OCI-LY1 (cell line): ENCODE measurements around the gene AQP12B.

Experiments used
- H2AFZ ChIP-seq: fragments of 200-600 bp; sonication (generic), shearing (Covaris generic); 2 replicates; pipeline ENCODE4 v1.6.0; 2014; ENCODE audit warnings: antibody characterized with exemption, mild to moderate bottlenecking, low read length
- H3F3A ChIP-seq: fragments of 200-600 bp; sonication (generic), shearing (Covaris generic); 2 replicates; pipeline ENCODE4 v1.6.0; 2014; ENCODE audit warnings: mild to moderate bottlenecking, antibody characterized with exemption, low read length, moderate library complexity; ENCODE audit not compliant: insufficient read depth
- H3K27ac ChIP-seq: fragments of 200-600 bp; sonication (generic); 2 replicates; pipeline ENCODE4 v1.5.1; 2014; ENCODE audit warnings: low read length, mixed run types, mild to moderate bottlenecking, low read depth; ENCODE audit not compliant: poor library complexity, severe bottlenecking
- H3K27me3 ChIP-seq: fragments of 200-600 bp; sonication (generic); 2 replicates; pipeline ENCODE4 v1.6.0; 2014; ENCODE audit warnings: antibody characterized with exemption, mild to moderate bottlenecking, low read length, moderate library complexity; ENCODE audit not compliant: insufficient read depth
- H3K36me3 ChIP-seq: fragments of 200-600 bp; sonication (generic); 2 replicates; pipeline ENCODE4 v1.6.1; 2014; ENCODE audit warnings: mild to moderate bottlenecking, antibody characterized with exemption, low read length, moderate library complexity, mixed read lengths; ENCODE audit not compliant: insufficient read depth
- H3K4me1 ChIP-seq: fragments of 200-600 bp; sonication (generic); 2 replicates; pipeline ENCODE4 v1.5.1; 2014; ENCODE audit warnings: mild to moderate bottlenecking, low read length, moderate library complexity; ENCODE audit not compliant: insufficient read depth, severe bottlenecking
- H3K4me2 ChIP-seq: fragments of 200-600 bp; sonication (generic), shearing (Covaris generic); 2 replicates; pipeline ENCODE4 v1.6.1; 2014; ENCODE audit warnings: low read length
- H3K4me3 ChIP-seq: fragments of 200-600 bp; sonication (generic); 2 replicates; pipeline ENCODE4 v1.5.1; 2014; ENCODE audit warnings: low read length, low read depth, mild to moderate bottlenecking, mixed read lengths; ENCODE audit not compliant: poor library complexity, severe bottlenecking
- H3K79me2 ChIP-seq: fragments of 200-600 bp; shearing (Covaris generic); 2 replicates; pipeline ENCODE4 v1.6.1; 2016; ENCODE audit warnings: mixed run types, low read length, mixed read lengths; ENCODE audit not compliant: insufficient read depth
- H3K9ac ChIP-seq: fragments of 200-600 bp; sonication (generic), shearing (Covaris generic); 2 replicates; pipeline ENCODE4 v1.6.1; 2014; ENCODE audit warnings: mild to moderate bottlenecking, low read length, mixed read lengths
- H3K9me2 ChIP-seq: fragments of 200-600 bp; sonication (generic), shearing (Covaris generic); 2 replicates; pipeline ENCODE4 v1.6.1; 2014; ENCODE audit warnings: low read depth, mild to moderate bottlenecking, low read length, mixed read lengths
- H3K9me3 ChIP-seq: fragments of 200-600 bp; shearing (Covaris generic); 2 replicates; pipeline ENCODE4 v1.6.1; 2014; ENCODE audit warnings: low read length, mixed read lengths
- H4K20me1 ChIP-seq: fragments of 200-600 bp; sonication (generic), shearing (Covaris generic); 2 replicates; pipeline ENCODE4 v1.6.0; 2016; ENCODE audit warnings: mild to moderate bottlenecking, low read length; ENCODE audit not compliant: insufficient read depth
- CTCF ChIP-seq: fragments of 200-600 bp; sonication (generic), shearing (Covaris generic); IDR thresholded peaks from 2 replicates; pipeline ENCODE4 v1.5.1; 2017; ENCODE audit warnings: mild to moderate bottlenecking, antibody characterized with exemption, low read length, moderate library complexity, mixed read lengths
- EZH2 ChIP-seq: fragments of 200-600 bp; sonication (generic), shearing (Covaris generic); IDR thresholded peaks from 2 replicates; pipeline ENCODE4 v1.8.0; 2017; ENCODE audit warnings: borderline replicate concordance, mixed run types, mild to moderate bottlenecking, antibody characterized with exemption, low read length, moderate library complexity, mixed read lengths

AQP12B gene

GRCh38 chr2:240716130-240716798, 33.6 kb upstream of the AQP12B start:
- Histone ChIP-seq H3K4me2 (no peak overlapping the region), H2AFZ (no peak overlapping the region), H3K9me2 (no peaks in the 10 kb centered on the region), H3K4me1 (no peaks in the 10 kb centered on the region), H3K9me3 (no peaks in the 10 kb centered on the region), H3K36me3 (no peaks in the 10 kb centered on the region), H3K27ac (no peak overlapping the region), H3K9ac (no peak overlapping the region), H3K79me2 (no peaks in the 10 kb centered on the region), H3F3A (no peaks in the 10 kb centered on the region), H3K4me3 (no peak overlapping the region), H4K20me1 (no peaks in the 10 kb centered on the region), H3K27me3 (0 out of 2 replicates have a peak, but pooled peaks cover 4% of the 10 kb centered on the region)
- no peak for TF ChIP-seq CTCF
- TF ChIP-seq EZH2: no peak

DNA sequence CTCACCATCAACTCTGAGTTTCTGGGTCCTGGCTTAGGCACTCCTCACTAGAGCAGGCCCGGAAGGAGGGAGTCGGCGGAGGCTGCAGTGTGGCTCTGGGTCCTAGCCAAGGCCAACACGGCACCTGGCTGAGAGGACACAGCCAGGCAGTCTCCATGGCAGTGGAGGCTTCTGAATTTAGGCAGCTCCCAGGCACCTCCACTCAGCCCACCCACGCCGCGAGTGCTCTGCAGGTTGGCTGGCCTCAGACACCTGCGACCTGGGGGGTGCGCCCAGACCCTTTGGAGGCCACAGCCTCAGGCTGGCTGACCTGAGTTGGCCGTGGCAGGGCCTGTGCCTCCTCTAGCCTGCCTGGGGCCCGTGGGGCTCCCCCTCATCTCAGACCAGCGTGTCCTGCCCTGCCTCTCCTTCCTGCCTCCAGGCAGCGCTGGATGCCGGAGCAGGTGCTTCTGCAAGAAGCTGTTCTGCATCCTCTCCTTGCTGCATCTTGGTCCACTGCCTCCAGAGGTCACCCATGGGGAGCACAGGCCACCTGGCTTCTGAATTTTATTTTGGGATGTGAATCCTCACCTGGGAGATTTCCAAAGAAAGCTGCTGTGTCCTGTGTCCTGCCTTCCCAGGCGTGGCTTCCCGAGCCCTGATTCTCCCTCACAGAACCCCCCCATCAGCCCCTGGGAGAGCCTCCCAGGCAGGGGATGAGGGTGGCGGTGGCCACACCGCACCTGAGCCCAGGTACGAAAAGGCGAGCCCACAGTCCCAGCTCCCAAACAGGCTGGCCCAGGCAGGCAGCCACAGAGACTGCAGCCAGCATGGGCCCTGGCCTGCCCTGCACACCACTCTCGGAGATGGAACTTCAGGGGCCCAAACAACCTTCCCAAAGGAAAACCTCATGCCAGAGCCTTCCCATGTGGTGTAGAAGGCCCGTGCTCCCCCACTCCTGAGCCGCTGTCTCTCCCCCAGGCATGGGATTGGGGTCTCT, 32.4 kb upstream of the AQP12B start:
- Histone ChIP-seq H4K20me1 (no peaks in the 10 kb centered on the region), H2AFZ (no peak overlapping the region), H3K27me3 (0 out of 2 replicates have a peak, but pooled peaks cover 4% of the 10 kb centered on the region), H3K9me2 (no peaks in the 10 kb centered on the region), H3K4me2 (no peak overlapping the region), H3K4me1 (no peaks in the 10 kb centered on the region), H3K79me2 (no peaks in the 10 kb centered on the region), H3K9ac (no peak overlapping the region), H3K4me3 (no peak overlapping the region), H3K9me3 (no peaks in the 10 kb centered on the region), H3K36me3 (no peaks in the 10 kb centered on the region), H3K27ac (no peak overlapping the region), H3F3A (no peaks in the 10 kb centered on the region)
- TF ChIP-seq CTCF: no peak
- no peak for TF ChIP-seq EZH2

DNA sequence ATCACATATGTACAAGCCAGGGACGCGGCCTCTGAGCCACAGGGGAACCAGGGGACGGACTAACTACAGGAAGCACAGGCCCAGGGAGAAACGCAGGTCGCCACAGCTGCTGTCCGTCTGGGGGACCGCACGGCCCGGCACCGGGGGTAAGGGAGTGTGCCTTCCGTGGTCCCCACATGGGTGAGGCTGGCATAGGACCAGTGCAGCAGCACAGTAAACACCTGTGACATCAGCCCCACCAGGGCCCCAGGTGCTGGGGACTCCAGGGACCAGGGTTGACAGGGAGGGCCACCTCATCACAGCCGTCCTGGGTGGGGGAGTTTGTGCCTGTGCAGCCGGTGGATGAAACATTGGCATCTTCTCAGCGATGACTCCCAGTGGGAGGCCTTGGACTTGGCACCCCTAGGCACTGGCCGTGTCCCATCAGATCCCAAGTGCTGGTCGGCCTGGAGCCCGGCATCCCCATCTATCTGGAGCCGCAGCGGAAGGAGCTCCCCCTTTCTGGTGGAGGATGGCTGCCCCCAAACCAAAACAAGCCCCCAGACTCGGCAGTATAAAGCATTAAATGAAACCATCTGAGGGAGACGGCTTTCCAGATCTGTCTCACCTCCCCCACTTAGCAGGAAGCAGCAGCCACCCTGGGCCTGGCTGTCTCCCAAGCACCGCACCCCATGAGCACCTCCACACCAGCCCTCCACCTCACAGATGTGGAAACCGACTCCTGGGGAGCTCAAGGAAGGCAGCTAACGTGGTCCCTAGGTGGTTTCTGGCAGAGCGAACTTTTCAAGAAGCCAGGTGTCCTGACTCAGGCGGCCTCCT, 31.5 kb upstream of the AQP12B start:
- 0 out of 2 replicates have a peak, but pooled peaks cover 4% of the 10 kb centered on the region for H3K27me3 ChIP-seq
- H3K9me2 ChIP-seq: no peaks in the 10 kb centered on the region
- TF ChIP-seq EZH2 (no peak), CTCF (no peak)
- H4K20me1 ChIP-seq: no peaks in the 10 kb centered on the region
- H3K79me2 ChIP-seq: no peaks in the 10 kb centered on the region
- H3K36me3 ChIP-seq: no peaks in the 10 kb centered on the region
- H3F3A ChIP-seq: no peaks in the 10 kb centered on the region
- H2AFZ ChIP-seq: no peak overlapping the region
- no peaks in the 10 kb centered on the region for H3K9me3 ChIP-seq
- no peaks in the 10 kb centered on the region for H3K4me1 ChIP-seq
- H3K27ac ChIP-seq: no peak overlapping the region
- H3K9ac ChIP-seq: no peak overlapping the region
- H3K4me2 ChIP-seq: no peak overlapping the region
- H3K4me3 ChIP-seq: no peak overlapping the region
